Thoracic aorta (tissue), 2 donors: ENCODE measurements around the gene DLX3. TPM values are rescaled to one million over a fixed set of nuclear protein-coding genes. Genes with fewer than 3 reads are reported as not detected.
"Not testable (repeated sequence)": the region's sequence is repeated elsewhere in the genome, so short reads cannot be mapped to it uniquely, and the experiment has no call there.

Experiments used
- ATAC-seq: fragments of 150-250 bp; one replicate; pipeline ENCODE4 v1.8.0; 2017; ENCODE audit warnings: low read depth; ENCODE audit not compliant: insufficient number of reproducible peaks, low FRiP score
- DNase-seq: peaks from one replicate; pipeline ENCODE4 v3.0.0-alpha.2; 2020; ENCODE audit warnings: low spot score
- H3K27ac ChIP-seq, 2 donors: fragments of 200-600 bp; sonication (generic); 1 replicate in 1 of 2; 2 replicates in 1 of 2; pipeline ENCODE4 v1.5.1; 2016; ENCODE audit warnings: mild to moderate bottlenecking in 2 of 2, moderate library complexity in 2 of 2
- H3K27me3 ChIP-seq: fragments of 200-600 bp; sonication (generic); replicated peaks from 2 replicates; pipeline ENCODE4 v1.6.0; 2016; ENCODE audit warnings: mild to moderate bottlenecking; ENCODE audit not compliant: insufficient read depth
- H3K36me3 ChIP-seq: fragments of 200-600 bp; sonication (generic); one replicate; pipeline ENCODE4 v1.5.1; 2016
- H3K4me1 ChIP-seq, 2 donors: fragments of 200-600 bp; sonication (generic); 1 replicate in 1 of 2; 2 replicates in 1 of 2; pipeline versions ENCODE4 v1.5.1 to v1.6.0; 2016; ENCODE audit warnings: low read depth in 2 of 2, mild to moderate bottlenecking in 1 of 2; ENCODE audit not compliant: control insufficient read depth in 1 of 2
- H3K4me3 ChIP-seq: fragments of 200-600 bp; sonication (generic); 2 replicates; pipeline ENCODE4 v1.5.1; 2016; ENCODE audit warnings: mild to moderate bottlenecking
- H3K9me3 ChIP-seq: fragments of 200-600 bp; sonication (generic); 2 replicates; pipeline ENCODE4 v1.5.1; 2016
- total RNA-seq, 2 donors: library from RNA; depleted of rRNA; stranded (reverse); fragments of >200 nt; gene quantifications; one replicate each; pipeline versions ENCODE4 v1.1.0 to v1.2.3, GENCODE V29; 2016
- TF ChIP-seq, protein P1 (sequence below): fragments of 200-600 bp; sonication (generic); IDR thresholded peaks from one replicate; pipeline ENCODE4 v1.5.1; 2019; ENCODE audit warnings: antibody characterized with exemption

The DLX3 gene
- total RNA-seq: under 1 TPM in 1 of 2 donors, not detected in 1; 0.54 TPM

DNA sequence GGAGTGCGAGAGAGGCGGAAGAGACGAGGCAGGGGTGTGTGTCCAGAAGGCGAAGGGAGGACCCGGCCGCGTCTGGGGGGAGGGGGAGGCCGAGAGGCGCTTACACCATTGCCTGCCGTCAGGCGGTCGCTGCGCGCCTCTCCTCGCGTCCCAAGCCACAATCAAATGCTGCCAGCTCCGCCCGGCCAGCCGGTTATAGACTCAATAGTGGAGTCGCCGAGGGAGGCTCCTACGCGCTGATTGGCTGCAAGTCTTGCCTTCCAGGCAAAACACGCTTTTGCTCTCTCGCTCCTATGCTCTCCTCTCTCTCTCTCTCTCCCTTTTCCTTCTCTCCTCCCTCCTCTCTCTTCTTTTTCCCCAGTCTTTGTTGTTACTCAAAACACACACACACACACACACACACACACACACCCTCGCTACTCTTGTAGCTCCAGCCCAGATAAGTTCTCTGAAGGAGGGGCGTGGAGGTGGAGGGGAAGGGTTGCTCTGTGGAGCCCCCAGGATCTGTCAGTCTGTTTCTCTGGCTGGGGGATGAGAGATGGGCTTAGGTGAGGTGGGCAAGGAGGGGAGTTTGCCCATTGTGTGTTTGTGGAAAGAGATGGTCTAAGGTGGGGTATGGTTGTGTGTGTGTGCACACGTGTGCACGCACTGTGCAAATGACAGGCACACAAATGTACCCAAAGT, at the start of gene DLX3:
TSS of gene DLX3 (minus strand) at position 170 of the 684 bp plus-strand sequence. CDS start 226 bp downstream, outside the sequence.
- Histone ChIP-seq H3K4me1 (peaks cover 17 to 38% of the 10 kb centered on the region in 2 donors), H3K27me3 (peaks cover 23% of the 10 kb centered on the region), H3K27ac (no peak within 1 kb of the TSS), H3K9me3 (no peaks in the 10 kb centered on the region), H3K36me3 (no peaks in the 10 kb centered on the region), H3K4me3 (peak within 1 kb of the TSS; percentile 69)
- peak; percentile 16 for ATAC-seq
- peak; percentile 42 for DNase-seq
- TF ChIP-seq, protein P1, sequence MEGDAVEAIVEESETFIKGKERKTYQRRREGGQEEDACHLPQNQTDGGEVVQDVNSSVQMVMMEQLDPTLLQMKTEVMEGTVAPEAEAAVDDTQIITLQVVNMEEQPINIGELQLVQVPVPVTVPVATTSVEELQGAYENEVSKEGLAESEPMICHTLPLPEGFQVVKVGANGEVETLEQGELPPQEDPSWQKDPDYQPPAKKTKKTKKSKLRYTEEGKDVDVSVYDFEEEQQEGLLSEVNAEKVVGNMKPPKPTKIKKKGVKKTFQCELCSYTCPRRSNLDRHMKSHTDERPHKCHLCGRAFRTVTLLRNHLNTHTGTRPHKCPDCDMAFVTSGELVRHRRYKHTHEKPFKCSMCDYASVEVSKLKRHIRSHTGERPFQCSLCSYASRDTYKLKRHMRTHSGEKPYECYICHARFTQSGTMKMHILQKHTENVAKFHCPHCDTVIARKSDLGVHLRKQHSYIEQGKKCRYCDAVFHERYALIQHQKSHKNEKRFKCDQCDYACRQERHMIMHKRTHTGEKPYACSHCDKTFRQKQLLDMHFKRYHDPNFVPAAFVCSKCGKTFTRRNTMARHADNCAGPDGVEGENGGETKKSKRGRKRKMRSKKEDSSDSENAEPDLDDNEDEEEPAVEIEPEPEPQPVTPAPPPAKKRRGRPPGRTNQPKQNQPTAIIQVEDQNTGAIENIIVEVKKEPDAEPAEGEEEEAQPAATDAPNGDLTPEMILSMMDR: no peak

DNA sequence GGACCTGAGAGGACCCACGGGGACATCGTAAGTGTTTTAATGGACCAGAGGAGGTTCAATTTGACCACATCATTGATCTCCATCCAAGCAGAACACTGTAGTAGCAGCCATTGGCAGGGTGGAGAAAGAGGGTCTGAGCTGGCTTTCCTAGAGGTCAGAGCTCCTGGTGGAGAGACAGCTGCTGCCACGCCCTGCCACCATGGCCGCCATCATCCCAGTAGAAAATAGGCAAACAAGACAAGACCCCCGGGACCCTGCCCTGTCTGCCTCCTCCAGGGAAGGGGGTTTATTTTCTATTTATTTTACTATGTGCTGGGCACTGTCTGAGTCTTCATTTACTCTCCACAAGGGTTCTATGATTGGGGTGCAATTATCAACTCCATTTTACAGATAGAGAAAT, 49.5 kb upstream of the DLX3 start:
- no peak overlapping the region for H3K4me3 ChIP-seq
- H3K36me3 ChIP-seq: no peaks in the 10 kb centered on the region
- H3K27ac ChIP-seq: peak overlapping the region in 1 of 2 donors; percentile 44
- TF ChIP-seq, protein P1: no peak
- peaks cover 6 to 42% of the 10 kb centered on the region in 2 donors for H3K4me1 ChIP-seq
- H3K27me3 ChIP-seq: no peaks in the 10 kb centered on the region
- ATAC-seq: no peak
- DNase-seq: no peak
- H3K9me3 ChIP-seq: no peaks in the 10 kb centered on the region

DNA sequence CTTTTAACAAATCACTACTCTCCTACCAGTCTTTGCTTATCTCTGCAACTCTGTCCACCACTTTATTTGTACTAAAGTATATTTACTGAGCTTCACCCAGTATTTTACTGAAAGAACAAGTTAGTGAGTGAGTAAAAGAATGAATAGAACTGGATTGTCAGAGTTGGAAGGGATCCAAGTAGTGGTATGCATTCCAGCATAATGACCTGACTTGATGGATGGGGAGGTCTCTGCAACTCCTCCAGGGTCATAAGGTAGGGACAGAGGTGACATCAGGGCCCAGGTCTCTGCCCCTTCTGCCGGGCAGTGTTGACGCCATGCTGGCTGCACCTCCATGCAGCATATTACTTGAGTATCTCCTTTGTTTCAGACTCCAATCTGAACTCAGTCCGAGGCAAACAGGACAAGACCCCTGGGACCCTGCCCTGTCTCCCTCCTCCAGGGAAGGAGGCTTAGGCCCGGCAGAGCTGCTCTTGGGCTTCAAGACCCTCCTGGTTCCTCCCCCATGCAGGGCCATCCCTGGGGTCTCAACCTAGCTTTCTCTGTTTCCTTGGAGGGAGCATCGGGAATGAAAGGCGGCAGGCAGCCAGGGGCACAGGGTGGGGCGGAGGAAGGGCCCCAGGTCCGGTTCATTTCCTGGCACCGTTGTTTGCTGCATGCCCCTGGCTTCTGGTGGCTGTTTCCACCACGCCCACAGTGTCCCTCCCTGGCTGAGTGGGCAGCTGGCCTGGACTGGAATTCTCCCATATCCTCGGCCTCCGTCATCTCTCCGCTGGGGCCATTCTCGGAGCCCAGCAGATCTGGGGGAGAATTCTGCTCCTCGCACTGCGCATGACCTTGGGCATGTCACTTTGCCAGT, 48.5 kb upstream of the DLX3 start:
- Histone ChIP-seq H3K27ac (peak overlapping the region in 1 of 2 donors; percentile 44), H3K4me3 (no peak overlapping the region), H3K9me3 (no peaks in the 10 kb centered on the region), H3K36me3 (no peaks in the 10 kb centered on the region), H3K27me3 (no peaks in the 10 kb centered on the region), H3K4me1 (peaks cover 6 to 42% of the 10 kb centered on the region in 2 donors)
- DNase-seq (no peak), ATAC-seq (no peak)
- TF ChIP-seq, protein P1: no peak

DNA sequence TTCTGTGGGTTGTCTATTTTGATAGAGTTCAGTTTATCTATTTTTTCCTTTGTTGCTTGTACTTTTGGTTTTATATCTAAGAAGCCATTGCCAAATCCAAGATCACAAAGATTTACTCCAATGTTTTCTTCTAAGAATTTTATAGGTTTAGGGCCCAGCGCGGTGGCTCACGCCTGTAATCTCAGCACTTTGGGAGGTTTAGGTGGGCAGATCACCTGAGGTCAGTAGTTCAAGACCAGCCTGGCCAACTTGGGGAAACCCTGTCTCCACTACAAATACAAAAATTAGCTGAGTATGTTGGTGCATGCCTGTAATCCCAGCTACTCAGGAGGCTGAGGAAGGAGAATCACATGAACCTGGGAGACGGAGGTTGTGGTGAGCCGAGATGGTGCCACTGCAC, 47.2 kb upstream of the DLX3 start:
- no peak overlapping the region for H3K27ac ChIP-seq
- H3K27me3 ChIP-seq: no peaks in the 10 kb centered on the region
- no peak for DNase-seq
- TF ChIP-seq, protein P1: no peak
- H3K9me3 ChIP-seq: no peaks in the 10 kb centered on the region
- no peak overlapping the region for H3K4me3 ChIP-seq
- no peak for ATAC-seq
- peaks cover 9 to 46% of the 10 kb centered on the region in 2 donors for H3K4me1 ChIP-seq
- no peaks in the 10 kb centered on the region for H3K36me3 ChIP-seq

DNA sequence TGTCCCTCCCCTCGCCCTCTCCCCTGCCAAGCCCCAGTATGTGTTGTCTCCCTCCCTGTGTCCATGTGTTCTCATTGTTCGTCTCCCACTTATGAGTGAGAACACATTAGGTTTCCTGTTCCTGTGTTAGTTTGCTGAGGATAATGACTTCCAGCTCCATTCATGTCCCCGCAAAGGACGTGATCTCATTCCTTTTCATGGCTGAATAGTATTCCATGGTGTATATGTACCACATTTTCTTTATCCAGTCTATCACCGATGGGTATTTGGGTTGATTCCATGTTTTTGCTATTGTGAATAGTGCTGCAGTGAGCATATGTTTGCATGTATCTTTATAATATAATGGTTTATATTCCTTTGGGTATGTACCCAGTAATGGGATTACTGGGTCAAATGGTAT, 45.5 kb upstream of the DLX3 start:
- not testable (repeated sequence) for DNase-seq, ATAC-seq, H3K27me3 ChIP-seq, H3K27ac ChIP-seq, H3K4me3 ChIP-seq, H3K36me3 ChIP-seq, H3K9me3 ChIP-seq
- peaks cover 10 to 42% of the 10 kb centered on the region in 2 donors for H3K4me1 ChIP-seq
